GM10248 (cell line): ENCODE results near the gene WBP1L.

Source experiments
- CTCF ChIA-PET: fragments of 300-600 bp; sonication (Branson Sonifier 250); formaldehyde crosslinking; extraction: SDS; loops from one replicate; lab custom pipeline; 2021; ENCODE audit warnings: antibody characterized with exemption; lab: Yijun Ruan, JAX
- POLR2A ChIA-PET: fragments of 350-650 bp; sonication (Branson Sonifier 250); formaldehyde crosslinking; extraction: SDS; loops from one replicate; lab custom pipeline; 2020; ENCODE audit warnings: antibody characterized with exemption; lab: Yijun Ruan, JAX
- DNase-seq: peaks from one replicate; pipeline ENCODE4 v3.0.0; 2012; ENCODE audit errors: extremely low spot score
- CTCF ChIP-seq: IDR thresholded peaks from 2 replicates; pipeline ENCODE4 v1.5.1; 2012; ENCODE audit warnings: mild to moderate bottlenecking, low read depth; ENCODE audit errors: extremely low read depth, missing control alignments, control extremely low read depth

Gene WBP1L

GRCh38 chr10:102762401-102763015 is 18.8 kb downstream of the WBP1L start:
- no peak for DNase-seq
- POLR2A ChIA-PET: no interaction called here
- CTCF ChIA-PET: interaction anchor here (1.5 to 6.1 kb wide), 2 partner anchors 10 to 25 kb away, joined by 3 to 41 read pairs; no protein-coding TSS in a partner anchor
- TF ChIP-seq CTCF: no peak

GRCh38 chr10:102763037-102763607 is 19.4 kb downstream of the WBP1L start:
- POLR2A ChIA-PET: no interaction called here
- no peak for TF ChIP-seq CTCF
- CTCF ChIA-PET: interaction anchor here (1.4 to 6.1 kb wide), 3 partner anchors 11 to 25 kb away, joined by 3 to 41 read pairs (median 3); no protein-coding TSS in a partner anchor
- no peak for DNase-seq

GRCh38 chr10:102764470-102765161 is 20.9 kb downstream of the WBP1L start:
- no peak for TF ChIP-seq CTCF
- POLR2A ChIA-PET: no interaction called here

GRCh38 chr10:102765336-102765735 is 21.6 kb downstream of the WBP1L start:
- no peak for TF ChIP-seq CTCF
- DNase-seq: no peak
- CTCF ChIA-PET: interaction anchor here (0.9 to 6.1 kb wide), 5 partner anchors 8 to 137 kb away, joined by 3 to 41 read pairs (median 3); no protein-coding TSS in a partner anchor
- POLR2A ChIA-PET: no interaction called here

More at GRCh38 chr10:102764470-102765161, 20.9 kb downstream of the WBP1L start:
- CTCF ChIA-PET: interaction anchor here (0.8 to 6.1 kb wide), 7 partner anchors 8 to 138 kb away, joined by 3 to 41 read pairs (median 3); no protein-coding TSS in a partner anchor
- no peak for DNase-seq

- ChIA-PET POLR2A (no interaction called here), CTCF (interaction anchor here (1.0 to 6.1 kb wide), 2 partner anchors 15 to 30 kb away, joined by 4 to 41 read pairs; no protein-coding TSS in a partner anchor)
- no peak for DNase-seq
- no peak for TF ChIP-seq CTCF
These were observed 23.8 kb downstream of the WBP1L start for GRCh38 chr10:102767428-102768160.
